Activated T-helper 1 cell treated with Interleukin-2 at 50 U/mL for 16 hours (primary cell): ENCODE measurements around the gene ARHGEF4.
"Not testable (repeated sequence)": the region's sequence is repeated elsewhere in the genome, so short reads cannot be mapped to it uniquely, and the experiment has no call there.

Source experiments
- DNase-seq: peaks from one replicate; pipeline ENCODE4 v3.0.0-alpha.2; 2020; ENCODE audit warnings: low read depth

The ARHGEF4 gene

GRCh38 chr2:131054488-131054887 is 217.8 kb downstream of the ARHGEF4 start:
- no peak for DNase-seq

- DNase-seq, result no peak
These were observed 218.7 kb downstream of the ARHGEF4 start for GRCh38 chr2:131055169-131056065.

- DNase-seq, result no peak
These were observed 219.7 kb downstream of the ARHGEF4 start for GRCh38 chr2:131056204-131056931.

- DNase-seq, result no peak
These were observed 220.2 kb downstream of the ARHGEF4 start for GRCh38 chr2:131056932-131057287.

DNA sequence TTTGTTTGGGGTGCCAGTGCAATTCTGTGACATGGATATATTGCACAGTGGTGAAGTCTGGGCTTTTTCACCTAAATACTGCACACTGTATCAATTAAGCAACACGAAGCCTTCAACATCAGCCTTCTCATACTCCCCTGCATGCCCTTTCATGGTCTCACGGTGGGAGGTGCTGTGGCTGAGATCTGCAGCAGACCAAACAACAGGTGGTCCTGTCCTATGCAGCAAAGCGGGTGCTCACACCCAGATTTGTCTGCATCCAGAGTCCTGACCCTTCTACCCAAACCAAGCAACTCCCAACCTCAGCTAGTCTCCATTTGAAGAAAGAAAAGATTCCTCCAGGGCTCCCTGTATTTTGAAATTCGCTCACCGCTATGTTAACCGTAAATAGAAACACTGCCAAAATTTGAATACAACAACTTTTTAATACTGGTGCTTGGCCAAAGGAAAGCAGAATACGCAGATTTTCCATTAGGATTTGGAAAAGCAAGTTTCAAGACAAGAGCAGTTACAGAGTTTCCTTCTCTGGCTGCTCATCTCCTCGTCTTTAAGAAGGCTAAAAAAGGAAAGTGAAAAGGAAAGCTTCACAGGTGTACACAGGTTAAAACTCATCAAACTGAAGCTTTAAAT is 221.6 kb downstream of the ARHGEF4 start:
- no peak for DNase-seq

- DNase-seq, result no peak
These were observed 222.2 kb downstream of the ARHGEF4 start for GRCh38 chr2:131058920-131059319.

DNA sequence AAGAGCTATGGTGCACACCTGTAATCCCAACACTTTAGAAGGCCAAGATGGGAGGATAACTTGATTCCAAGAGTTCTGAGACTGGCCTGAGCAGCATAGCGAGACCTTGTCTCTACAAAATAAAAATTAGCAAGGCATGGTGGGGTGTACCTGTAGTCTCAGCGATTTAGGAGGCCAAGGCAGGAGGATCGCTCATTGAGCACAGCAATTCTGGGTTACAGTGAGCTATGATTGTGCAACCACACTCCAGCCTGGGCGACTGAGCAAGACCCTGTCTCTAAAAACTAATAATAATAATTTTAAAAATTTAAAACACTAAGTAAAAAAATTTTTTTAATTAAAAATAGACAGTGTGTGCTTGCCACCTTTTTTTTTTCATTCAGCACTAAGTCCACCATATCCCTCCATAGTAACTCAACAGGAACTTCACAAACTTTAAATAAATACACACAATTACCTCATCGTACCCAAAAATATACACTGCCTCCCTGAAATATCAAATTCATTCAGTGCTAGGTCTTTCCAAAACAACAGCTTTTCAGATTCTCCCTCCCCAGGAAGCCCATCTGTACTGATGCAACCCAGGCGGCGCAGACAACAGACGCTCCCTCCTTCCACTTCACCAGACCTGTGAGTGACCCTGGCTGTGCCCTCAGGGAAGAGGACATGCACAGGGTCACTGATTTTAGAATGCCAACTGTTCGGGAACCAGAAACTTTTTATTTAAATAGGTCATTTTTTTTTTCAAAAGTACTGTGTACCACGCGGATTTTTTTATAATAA is 227.0 kb downstream of the ARHGEF4 start:
- DNase-seq, result no peak

DNA sequence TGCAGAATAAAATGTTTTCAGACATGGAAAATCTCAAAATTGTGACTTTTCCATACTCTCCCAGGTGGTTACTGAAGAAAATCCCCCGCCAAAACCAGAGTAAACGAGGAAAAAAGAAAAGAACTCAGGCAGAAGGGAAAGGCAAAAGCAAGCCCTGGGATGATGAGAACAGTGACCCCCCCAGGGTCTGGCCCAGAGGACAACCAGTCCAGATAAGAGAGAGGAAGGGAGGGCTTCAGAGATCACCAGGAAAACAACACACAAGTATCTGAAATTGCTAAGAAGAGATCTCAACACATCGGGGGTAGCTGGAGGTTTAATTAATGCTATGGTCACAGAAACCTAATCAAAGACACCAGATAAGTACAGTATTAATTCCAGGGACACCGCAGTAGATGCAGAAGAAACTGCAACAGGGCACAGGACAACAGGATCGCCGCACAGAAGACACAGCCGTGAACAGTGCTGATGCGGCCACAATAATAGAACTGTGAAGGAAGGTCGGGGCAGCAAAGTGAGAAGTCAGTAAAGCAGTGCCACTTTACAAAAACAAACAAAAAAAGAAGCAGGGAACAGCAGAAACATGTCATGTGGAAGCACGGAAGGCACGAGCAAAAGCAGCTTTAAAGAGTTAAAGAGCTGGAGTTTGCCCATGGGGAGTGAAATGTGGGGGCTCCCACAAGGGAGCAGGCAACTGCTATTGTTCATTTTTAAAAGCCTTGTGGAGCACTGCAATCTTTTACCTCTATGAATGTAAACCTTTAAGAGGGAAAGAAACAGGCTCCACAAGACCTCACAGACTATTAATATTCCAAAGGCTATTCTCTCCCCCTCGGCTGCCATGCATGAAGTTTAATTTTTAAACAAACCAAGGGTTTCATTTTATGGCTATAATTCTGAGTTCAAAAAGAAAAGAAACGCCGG is 228.1 kb downstream of the ARHGEF4 start:
- DNase-seq, result no peak

DNA sequence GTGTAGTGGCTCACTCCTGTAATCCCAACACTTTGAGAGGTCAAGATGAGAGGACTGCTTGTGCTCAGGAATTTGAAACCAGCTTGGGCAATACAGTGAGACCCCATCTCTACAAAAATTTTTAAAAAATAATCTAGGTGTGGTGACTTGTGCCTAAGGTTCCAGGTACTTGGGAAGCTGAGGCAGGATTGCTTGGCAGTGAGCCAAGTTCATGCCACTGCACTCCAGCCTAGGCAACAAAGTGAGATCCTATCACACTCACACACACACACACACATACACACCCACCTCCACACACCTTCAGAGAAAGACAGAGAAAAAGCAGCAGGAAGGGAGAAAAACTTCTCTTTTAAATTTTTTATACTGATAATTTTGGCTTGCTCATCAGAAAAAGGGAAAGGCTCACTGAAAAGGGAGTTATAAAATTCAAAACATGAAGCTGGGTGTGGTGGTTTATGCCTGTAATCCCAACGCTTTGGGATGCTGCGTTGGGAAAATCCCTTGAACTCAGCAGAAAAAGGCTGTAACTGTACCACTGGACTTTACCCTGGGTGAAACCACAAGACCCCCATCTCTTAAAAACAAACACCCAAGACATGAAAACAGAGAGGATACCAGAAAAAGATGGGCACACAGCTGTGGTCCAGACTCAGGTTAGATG is 230.9 kb downstream of the ARHGEF4 start:
- DNase-seq, result no peak

DNA sequence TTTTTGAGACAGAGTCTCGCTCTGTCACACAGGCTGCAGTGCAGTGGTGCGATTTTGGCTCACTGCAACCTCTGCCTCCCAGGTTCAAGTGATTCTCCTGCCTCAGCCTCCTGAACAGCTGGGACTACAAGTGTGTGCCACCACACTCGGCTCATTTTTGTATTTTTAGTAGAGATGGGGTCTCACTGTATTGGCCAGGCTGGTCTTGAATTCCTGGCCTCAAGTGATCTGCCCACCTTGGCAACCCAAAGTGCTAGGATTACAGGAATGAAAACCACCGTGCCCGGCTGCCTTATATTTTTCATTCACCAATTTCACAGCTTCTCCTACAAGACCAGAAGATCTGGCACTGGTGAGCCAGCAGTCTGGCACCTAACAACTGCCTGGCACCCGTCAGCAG is 231.5 kb downstream of the ARHGEF4 start:
- not testable (repeated sequence) for DNase-seq

GRCh38 chr2:131075578-131075977 is 238.9 kb downstream of the ARHGEF4 start:
- DNase-seq, result not testable (repeated sequence)

DNA sequence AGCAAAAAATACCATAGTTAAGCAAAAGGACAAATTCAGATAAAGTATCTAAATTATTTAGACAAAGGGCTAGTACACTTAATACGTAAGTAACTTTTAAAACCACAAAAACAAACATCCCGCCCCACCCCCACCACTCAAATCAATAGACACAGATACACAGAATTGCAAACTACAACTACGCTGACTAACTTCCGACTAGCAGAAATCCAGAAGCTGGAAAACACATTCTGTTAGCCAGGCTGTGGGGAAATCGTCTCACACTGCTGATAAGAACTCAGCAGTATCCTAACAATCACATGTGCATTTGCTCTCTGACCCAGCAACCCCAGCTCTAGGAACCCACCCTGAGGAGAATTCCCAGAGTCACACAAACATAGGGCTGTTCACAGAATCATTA is 240.0 kb downstream of the ARHGEF4 start:
- no peak for DNase-seq

GRCh38 chr2:131077182-131077846 is 240.6 kb downstream of the ARHGEF4 start:
- no peak for DNase-seq

- DNase-seq, result no peak
These were observed 241.3 kb downstream of the ARHGEF4 start for GRCh38 chr2:131077966-131078365.

DNA sequence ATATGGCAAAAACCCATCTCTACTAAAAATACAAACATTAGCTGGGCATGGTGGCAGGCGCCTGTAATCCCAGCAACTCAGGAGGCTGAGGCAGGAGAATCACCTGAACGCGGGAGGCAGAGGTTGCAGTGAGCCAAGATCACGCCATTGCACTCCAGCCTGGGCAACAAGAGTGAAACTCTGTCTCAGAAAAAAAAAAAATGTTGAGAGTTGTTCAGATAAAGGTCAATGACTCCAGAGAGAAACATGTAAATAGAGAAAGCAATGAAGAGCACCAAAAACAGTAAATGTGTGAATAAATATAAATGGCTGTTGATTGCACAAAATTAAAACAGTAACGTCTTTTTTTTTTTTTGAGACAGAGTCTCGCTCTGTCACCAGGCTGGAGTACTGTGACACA is 243.2 kb downstream of the ARHGEF4 start:
- not testable (repeated sequence) for DNase-seq

GRCh38 chr2:131081190-131081589 is 244.5 kb downstream of the ARHGEF4 start:
- no peak for DNase-seq

DNA sequence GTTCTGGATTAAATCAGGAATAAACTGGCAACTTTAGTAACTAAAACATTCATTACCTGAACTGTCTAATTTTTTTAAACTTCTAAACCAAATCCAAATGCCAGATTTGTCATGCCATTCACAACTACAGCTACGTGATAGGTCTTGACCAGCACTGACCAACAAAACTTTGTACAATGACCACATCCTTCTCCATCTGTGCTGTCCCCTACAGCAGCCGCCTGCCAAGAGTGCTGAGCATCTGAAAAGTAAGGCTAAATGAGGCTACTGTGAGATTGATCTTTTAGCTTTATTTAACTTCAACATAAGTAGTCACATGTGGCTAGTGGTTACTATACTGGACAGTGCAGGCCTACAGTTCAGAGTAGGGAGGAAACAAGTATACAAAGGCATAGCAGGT is 248.9 kb downstream of the ARHGEF4 start:
- DNase-seq, result no peak

GRCh38 chr2:131092458-131093005 is 255.8 kb downstream of the ARHGEF4 start:
- no peak for DNase-seq

GRCh38 chr2:131093006-131093695 is 256.4 kb downstream of the ARHGEF4 start, which contains the start of gene FAM168B:
TSS of gene FAM168B (minus strand) at chr2:131093460. CDS start at chr2:131082646, 10,814 bp downstream.
- peak; percentile 85 for DNase-seq
